Panc1 (cell line): ENCODE data around the gene FCHSD2.
"Not testable (repeated sequence)": the region's sequence is repeated elsewhere in the genome, so short reads cannot be mapped to it uniquely, and the experiment has no call there.

Source experiments
- CTCF ChIP-seq: fragments of 450-650 bp; IDR thresholded peaks from 2 replicates; pipeline ENCODE4 v1.5.1; 2017; ENCODE audit warnings: mild to moderate bottlenecking
- POLR2AphosphoS5 ChIP-seq: IDR thresholded peaks from 2 replicates; pipeline ENCODE4 v1.6.1; 2012; ENCODE audit warnings: mild to moderate bottlenecking, low read depth, low read length, moderate library complexity
- REST ChIP-seq, 2 experiments: IDR thresholded peaks; 2 replicates each; pipeline ENCODE4 v1.6.1; 2011 to 2012; ENCODE audit warnings: low read depth in 2 of 2, control low read depth in 1 of 2, low read length in 1 of 2, mild to moderate bottlenecking in 1 of 2, moderate library complexity in 1 of 2; ENCODE audit not compliant: insufficient read depth in 1 of 2
- SIN3A ChIP-seq: IDR thresholded peaks from 2 replicates; pipeline ENCODE4 v1.6.1; 2012; ENCODE audit warnings: low read depth, mild to moderate bottlenecking, low read length, moderate library complexity, borderline replicate concordance; ENCODE audit not compliant: insufficient read depth
- TCF7L2 ChIP-seq: IDR thresholded peaks from 2 replicates; pipeline ENCODE4 v1.6.1; 2011; ENCODE audit warnings: mild to moderate bottlenecking, low read depth, low read length, inconsistent platforms

- TF ChIP-seq CTCF; REST (IDR thresholded peaks at IDR 0.05; ENCODE audit: insufficient read depth in 1 of 2, low read depth in 2 of 2, low read length in 1 of 2); TCF7L2; SIN3A; POLR2AphosphoS5: not testable (repeated sequence)
Measured at GRCh38 chr11:72858267-72858666, 283.9 kb downstream of the FCHSD2 start.
